ENCODE results near the gene CLMP. TPM values are rescaled to one million over a fixed set of nuclear protein-coding genes. Genes with fewer than 3 reads are reported as not detected.
"Not testable (repeated sequence)": the region's sequence is repeated elsewhere in the genome, so short reads cannot be mapped to it uniquely, and the experiment has no call there.

CLMP gene
- polyA plus RNA-seq, 4 donors, result 27.6 to 49.2 (median 36.7) TPM

- DNase-seq (ENCODE audit: low read depth in 4 of 4, low spot score in 2 of 4), result no peak
Observed at GRCh38 chr11:123173856-123174186, 21.2 kb downstream of the CLMP start.

- no peak for DNase-seq (ENCODE audit: low read depth in 4 of 4, low spot score in 2 of 4)
Observed at GRCh38 chr11:123173040-123173855, 21.8 kb downstream of the CLMP start.

DNA sequence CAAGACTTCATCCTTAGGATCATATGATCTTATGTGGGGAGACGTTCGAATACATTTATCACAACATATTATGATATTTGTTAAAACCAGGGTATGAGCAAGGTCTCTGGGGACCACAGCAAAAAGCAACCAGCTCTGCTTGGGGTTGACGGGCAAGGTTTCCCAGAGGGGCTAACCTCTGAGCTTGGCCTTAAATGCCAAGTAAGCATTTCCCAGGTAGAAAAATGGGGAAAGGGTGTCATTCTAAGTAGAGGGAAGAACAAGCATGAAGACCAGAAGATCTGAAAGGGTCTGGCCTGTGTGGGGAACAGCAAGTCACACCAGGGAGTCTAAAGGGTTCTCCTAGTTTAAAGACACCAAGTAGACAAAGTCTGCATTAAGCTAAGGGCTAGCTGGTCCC, 24.1 kb downstream of the CLMP start:
- no peak for DNase-seq (ENCODE audit: low read depth in 4 of 4, low spot score in 2 of 4)

- no peak for DNase-seq (ENCODE audit: low read depth in 4 of 4, low spot score in 2 of 4)
Observed at GRCh38 chr11:123169821-123170220, 25.2 kb downstream of the CLMP start.

DNA sequence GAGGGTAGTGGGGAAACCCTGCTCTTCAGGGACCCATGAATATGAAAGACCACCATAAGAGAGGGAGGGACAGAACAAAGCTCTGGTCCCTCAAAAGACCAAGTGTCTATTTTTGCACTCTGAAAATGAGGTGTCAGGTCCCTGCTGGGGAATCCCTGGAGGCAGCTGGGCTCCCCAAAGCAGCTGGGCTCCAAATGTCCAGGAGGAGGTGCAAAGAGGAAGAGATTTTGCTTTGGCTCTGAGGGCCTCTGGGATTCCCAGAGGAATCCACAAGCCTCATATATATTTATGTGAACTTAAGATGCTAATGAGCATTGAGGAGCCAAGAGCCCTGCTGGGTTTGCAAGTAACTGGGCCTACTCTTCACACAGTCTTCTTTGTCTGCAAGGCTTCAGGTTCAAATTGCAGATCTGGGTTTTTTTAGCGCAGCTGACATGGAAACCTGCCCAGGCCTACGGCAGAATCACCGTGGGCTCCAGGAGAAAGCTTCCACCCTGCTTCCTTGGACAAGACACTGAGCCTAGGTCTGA, 26.0 kb downstream of the CLMP start:
- no peak for DNase-seq (ENCODE audit: low read depth in 4 of 4, low spot score in 2 of 4)

DNA sequence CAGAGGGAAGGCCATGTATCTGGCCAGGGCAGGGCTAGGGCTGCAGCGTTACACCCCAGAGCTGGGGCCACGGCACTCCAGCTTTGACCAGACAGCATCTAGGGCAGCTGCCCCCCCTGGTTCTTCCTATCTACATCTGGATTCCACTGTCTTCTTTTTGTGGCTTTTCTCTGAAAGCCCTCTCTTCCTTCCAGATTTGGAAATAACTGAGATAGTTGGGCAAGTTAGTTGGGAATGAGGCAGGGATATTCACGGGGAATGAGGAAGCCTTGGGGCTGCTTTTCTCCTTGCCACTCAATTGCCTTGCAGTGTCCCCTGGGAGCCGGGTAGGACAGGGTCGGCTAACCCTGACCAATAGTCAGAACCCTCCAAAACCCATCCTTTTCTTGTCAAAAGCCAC, 26.8 kb downstream of the CLMP start:
- DNase-seq (ENCODE audit: low read depth in 4 of 4, low spot score in 2 of 4), result no peak

DNA sequence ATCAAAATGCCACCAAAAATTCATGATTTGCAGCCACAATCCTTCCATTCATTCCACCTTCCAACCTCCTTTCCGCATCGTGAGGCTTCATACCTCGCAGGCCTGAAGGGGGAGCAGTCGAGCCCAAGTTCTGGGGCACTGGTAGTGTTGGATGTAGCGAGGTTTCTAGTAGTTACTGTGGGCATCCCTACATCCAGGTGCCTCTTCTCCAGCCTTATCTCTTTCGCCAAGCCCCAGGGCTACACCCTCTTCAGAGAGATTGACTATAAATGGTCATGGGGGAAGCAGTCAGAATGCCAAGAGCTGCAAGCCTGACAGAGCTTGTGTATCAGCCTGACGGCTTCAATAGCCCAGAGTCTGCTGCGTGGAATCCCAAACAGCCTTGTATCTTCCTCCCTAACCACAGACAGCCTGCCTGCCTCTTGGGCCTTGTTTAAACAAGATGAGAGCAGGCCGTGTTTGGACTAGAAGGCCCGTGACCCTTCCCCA, 28.9 kb downstream of the CLMP start:
- peak in 1 of 4 donors; percentile 38 for DNase-seq (ENCODE audit: low read depth in 4 of 4, low spot score in 2 of 4)

GRCh38 chr11:123164732-123165450, 30.2 kb downstream of the CLMP start:
- no peak for DNase-seq (ENCODE audit: low read depth in 4 of 4, low spot score in 2 of 4)

DNA sequence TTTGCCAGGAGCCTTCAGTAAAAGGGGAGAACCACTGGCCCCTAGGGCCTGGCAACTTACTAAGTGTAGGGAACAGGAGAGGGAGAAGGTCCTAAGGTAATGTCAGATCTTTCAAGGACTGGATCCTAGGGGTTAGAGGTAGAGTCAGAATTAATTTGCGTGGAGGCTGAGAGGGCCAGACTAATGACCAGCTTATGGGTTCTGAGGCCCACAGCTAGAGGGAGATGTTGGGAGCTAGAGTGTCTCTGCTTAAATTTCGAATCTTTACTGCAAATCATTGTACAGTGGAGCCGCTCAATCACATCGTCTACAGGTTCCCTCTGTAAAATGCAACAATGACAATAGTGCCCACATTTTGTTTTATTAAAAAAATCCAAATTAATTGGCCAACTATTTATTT, 31.4 kb downstream of the CLMP start:
- DNase-seq (ENCODE audit: low read depth in 4 of 4, low spot score in 2 of 4), result no peak

GRCh38 chr11:123161376-123162030, 33.5 kb downstream of the CLMP start:
- no peak for DNase-seq (ENCODE audit: low read depth in 4 of 4, low spot score in 2 of 4)

GRCh38 chr11:123159183-123159857, 35.7 kb downstream of the CLMP start:
- no peak for DNase-seq (ENCODE audit: low read depth in 4 of 4, low spot score in 2 of 4)

- DNase-seq (ENCODE audit: low read depth in 4 of 4, low spot score in 2 of 4), result no peak
Observed at GRCh38 chr11:123158033-123159003, 36.7 kb downstream of the CLMP start.

DNA sequence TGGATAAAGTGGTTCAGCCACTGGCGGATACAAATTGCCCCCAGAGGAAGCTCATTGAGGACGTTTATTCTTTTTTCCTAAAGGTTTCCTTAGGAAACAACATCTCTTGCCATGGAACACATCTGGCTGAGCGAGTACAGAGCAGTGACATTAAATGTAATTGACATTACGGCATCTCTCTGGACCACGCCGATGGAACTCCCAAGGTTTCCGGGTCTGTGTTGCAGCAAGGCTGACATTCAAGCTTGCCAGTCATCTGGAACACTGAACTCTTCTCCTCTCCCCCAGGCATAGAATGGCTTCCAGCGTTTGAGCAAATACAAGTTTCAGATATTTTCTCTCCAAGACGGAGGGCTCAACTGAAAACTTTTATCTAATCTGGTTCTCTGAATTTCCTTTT, 42.1 kb downstream of the CLMP start:
- DNase-seq (ENCODE audit: low read depth in 4 of 4, low spot score in 2 of 4), result no peak

- DNase-seq (ENCODE audit: low read depth in 4 of 4, low spot score in 2 of 4), result not testable (repeated sequence)
Observed at GRCh38 chr11:123152346-123152745, 42.7 kb downstream of the CLMP start.

DNA sequence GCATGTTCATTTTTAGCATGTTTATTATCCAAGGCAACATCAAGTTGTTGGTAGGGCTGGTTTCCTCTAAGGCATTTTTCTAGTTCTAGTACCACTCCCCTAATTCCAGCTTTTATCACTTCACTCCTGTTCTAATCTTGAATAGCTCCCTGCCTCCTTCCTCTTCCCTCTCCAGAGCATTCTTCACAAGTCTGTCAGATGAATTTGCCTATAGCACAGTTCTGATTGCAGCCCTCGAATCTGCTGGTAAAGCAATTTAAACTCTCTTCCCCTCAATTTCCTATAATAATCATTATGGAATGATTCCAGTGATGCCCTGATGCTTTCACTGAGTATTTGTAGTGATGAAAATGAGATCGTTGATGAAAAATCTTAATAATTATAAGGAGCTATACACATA, 43.3 kb downstream of the CLMP start:
- DNase-seq (ENCODE audit: low read depth in 4 of 4, low spot score in 2 of 4), result no peak

- DNase-seq (ENCODE audit: low read depth in 4 of 4, low spot score in 2 of 4), result no peak
Observed at GRCh38 chr11:123151366-123151765, 43.7 kb downstream of the CLMP start.

DNA sequence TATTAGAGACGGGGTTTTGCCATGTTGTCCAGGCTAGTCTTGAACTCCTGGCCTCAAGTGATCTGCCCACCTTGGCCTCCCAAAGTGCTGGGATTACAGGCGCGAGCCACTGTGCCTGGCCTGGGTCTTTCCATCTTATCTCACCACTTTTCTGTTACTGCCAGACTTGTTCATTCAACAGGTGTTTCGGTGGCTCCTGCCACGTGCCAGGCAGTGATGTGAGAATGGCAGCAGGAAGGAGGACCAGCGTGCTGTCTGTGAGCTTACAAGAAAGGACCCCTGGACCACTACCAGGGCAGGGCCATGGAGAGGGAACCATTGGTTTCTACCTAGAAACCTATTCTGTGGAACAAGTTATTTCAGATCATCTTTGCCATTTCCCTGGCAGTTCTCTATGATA, 44.2 kb downstream of the CLMP start:
- no peak for DNase-seq (ENCODE audit: low read depth in 4 of 4, low spot score in 2 of 4)

DNA sequence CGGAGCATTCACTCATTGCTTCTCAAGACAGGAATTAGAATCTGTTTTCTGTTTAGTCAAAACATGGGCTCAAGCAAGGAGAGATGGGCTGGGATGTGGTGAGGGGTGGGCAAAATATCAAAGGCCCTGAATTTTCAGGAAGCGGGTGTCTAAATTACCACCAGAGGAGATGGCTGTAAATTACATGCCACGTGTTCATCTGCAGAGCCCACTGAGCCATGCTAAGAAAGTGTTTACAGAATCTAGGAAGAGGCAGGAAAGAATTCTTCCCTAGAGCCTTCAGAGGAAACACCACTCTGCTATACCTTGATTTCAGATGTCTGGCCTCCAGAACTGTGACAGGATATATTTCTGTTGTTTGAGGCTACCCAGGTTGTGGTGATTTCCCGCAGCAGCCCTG, 46.1 kb downstream of the CLMP start:
- no peak for DNase-seq (ENCODE audit: low read depth in 4 of 4, low spot score in 2 of 4)

DNA sequence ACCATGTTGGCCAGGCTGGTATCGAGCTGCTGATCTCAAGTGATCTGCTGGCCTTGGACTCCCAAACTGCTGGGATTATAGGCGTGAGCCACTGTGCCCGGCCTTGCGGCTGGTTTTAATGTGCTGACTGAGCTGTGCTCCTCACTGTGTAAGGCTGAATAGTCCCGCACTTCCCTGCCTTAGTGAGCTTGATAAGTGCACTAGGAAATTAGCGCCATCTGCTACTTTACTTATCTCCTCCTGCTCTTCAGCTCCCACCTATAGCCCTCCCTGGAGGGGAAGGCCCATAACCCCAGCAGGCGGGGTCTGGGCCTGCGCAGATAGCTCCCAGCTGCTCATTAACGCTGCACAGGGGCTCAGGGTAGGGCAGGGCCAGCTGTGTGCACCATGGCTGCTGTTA, 49.4 kb downstream of the CLMP start:
- no peak for DNase-seq (ENCODE audit: low read depth in 4 of 4, low spot score in 2 of 4)

DNA sequence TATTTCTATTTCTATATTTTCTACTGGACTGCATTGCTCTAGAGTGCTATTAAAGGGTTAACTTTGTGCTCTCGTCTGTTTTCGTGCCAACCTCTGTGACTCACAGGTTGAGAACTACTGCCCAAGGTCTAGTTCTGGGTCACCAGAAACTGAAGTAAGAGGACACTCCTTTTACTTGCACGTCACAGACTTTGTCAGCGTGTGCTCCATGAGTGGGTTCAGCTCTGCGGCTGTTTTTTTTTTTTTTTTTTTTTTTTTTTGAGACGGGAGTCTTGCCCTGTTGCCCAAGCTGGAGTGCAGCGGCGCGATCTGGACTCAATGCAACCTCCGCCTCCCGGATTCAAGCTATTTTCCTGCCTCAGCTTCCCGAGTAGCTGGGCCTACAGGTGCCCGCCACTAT, 49.8 kb downstream of the CLMP start:
- no peak for DNase-seq (ENCODE audit: low read depth in 4 of 4, low spot score in 2 of 4)
